HepG2 (cell line): ENCODE measurements around the gene NRG2. TPM values are rescaled to one million over a fixed set of nuclear protein-coding genes. Genes with fewer than 3 reads are reported as not detected.

Experiments
- ATAC-seq: fragments of 200-7000 bp; cut with Tn5 transposase; 3 replicates; pipeline ENCODE4 v1.9.1; 2020; ENCODE audit warnings: mild to moderate bottlenecking, moderate library complexity
- BruUV-seq: library from RNA; stranded (reverse); fragments of 400-500 nt; replicated peaks from 2 replicates; lab custom pipeline; 2021; lab: Mats Ljungman, UMichigan
- CTCF ChIA-PET: fragments of 300-600 bp; formaldehyde crosslinking; extraction: SDS; loops from one replicate; lab custom pipeline; 2021; ENCODE audit warnings: low total read pairs, inconsistent platforms, low intra/inter-chr PET ratio; lab: Yijun Ruan, JAX
- POLR2A ChIA-PET: fragments of 350-600 bp; sonication (Branson Sonifier 250); formaldehyde crosslinking; loops from one replicate; lab custom pipeline; 2020; ENCODE audit warnings: antibody characterized with exemption, inconsistent platforms; lab: Yijun Ruan, JAX
- DNase-seq: peaks from one replicate; pipeline ENCODE4 v3.0.0-alpha.2; 2015; ENCODE audit warnings: low spot score
- FAIRE-seq: peaks from 3 replicates; lab custom pipeline; 2011; peaks lifted over from hg19 to GRCh38; lab: Jason Lieb, UNC
- H2AFZ ChIP-seq: one replicate; pipeline ENCODE4 v1.6.1; 2011; ENCODE audit warnings: low read length, inconsistent platforms
- H3K27ac ChIP-seq: fragments of 300-600 bp; 3 replicates; pipeline ENCODE4 v1.8.0; 2011; ENCODE audit warnings: mixed run types, mild to moderate bottlenecking, mixed read lengths, low read length, inconsistent platforms; ENCODE audit not compliant: insufficient read depth; ENCODE audit errors: extremely low read length
- H3K27me3 ChIP-seq, 2 experiments: fragments of 200-600 bp in 1 of 2; 2 replicates in 1 of 2; 3 replicates in 1 of 2; pipeline versions ENCODE4 v1.6.0 to v1.8.0; 2011; ENCODE audit warnings: low read length in 2 of 2, mild to moderate bottlenecking in 2 of 2, moderate library complexity in 2 of 2, inconsistent platforms in 1 of 2; ENCODE audit not compliant: insufficient read depth in 2 of 2, control insufficient read depth in 1 of 2
- H3K36me3 ChIP-seq, 2 experiments: fragments of 200-600 bp in 1 of 2; replicated peaks in 1 of 2; 2 replicates in 1 of 2; 3 replicates in 1 of 2; pipeline versions ENCODE4 v1.5.1 to v1.8.0; 2011; ENCODE audit warnings: low read length in 2 of 2, inconsistent platforms in 1 of 2; ENCODE audit not compliant: insufficient read depth in 2 of 2, control insufficient read depth in 1 of 2
- H3K4me1 ChIP-seq: 2 replicates; pipeline ENCODE4 v1.5.1; 2012; ENCODE audit warnings: low read length, inconsistent platforms; ENCODE audit not compliant: insufficient read depth
- H3K4me2 ChIP-seq: 2 replicates; pipeline ENCODE4 v1.6.0; 2011; ENCODE audit warnings: low read depth, low read length, inconsistent platforms
- H3K4me3 ChIP-seq, 3 experiments: fragments of 200-600 bp in 1 of 3; sonication (generic), shearing (Covaris generic) in 1 of 3; replicated peaks in 1 of 3; 2 replicates each; pipeline ENCODE4 v1.5.1; 2011 to 2016; ENCODE audit warnings: low read length in 3 of 3, inconsistent platforms in 2 of 3, low read depth in 2 of 3, mild to moderate bottlenecking in 2 of 3, control low read depth in 1 of 3, mixed read lengths in 1 of 3; ENCODE audit not compliant: insufficient read depth in 1 of 3
- H3K79me2 ChIP-seq: one replicate; pipeline ENCODE4 v1.6.1; 2011; ENCODE audit warnings: low read length, inconsistent platforms; ENCODE audit not compliant: insufficient read depth
- H3K9ac ChIP-seq: 2 replicates; pipeline ENCODE4 v1.6.0; 2011; ENCODE audit warnings: mild to moderate bottlenecking, low read depth, low read length, inconsistent platforms; ENCODE audit not compliant: insufficient read depth
- H3K9me3 ChIP-seq: 2 replicates; pipeline ENCODE4 v1.5.1; 2012; ENCODE audit warnings: mild to moderate bottlenecking, low read length
- H4K20me1 ChIP-seq: 2 replicates; pipeline ENCODE4 v1.6.0; 2011; ENCODE audit warnings: inconsistent platforms, mild to moderate bottlenecking, low read length, moderate library complexity; ENCODE audit not compliant: insufficient read depth
- ATF5 ChIP-seq: sonication (generic); formaldehyde crosslinking; IDR thresholded peaks from 2 replicates; pipeline ENCODE4 v1.4.0; 2020; ENCODE audit warnings: mild to moderate bottlenecking, low read depth, missing genetic modification reagents
- DMAP1 ChIP-seq: IDR thresholded peaks from 2 replicates; pipeline ENCODE4 v1.6.1; 2016
- FOXP1 ChIP-seq, 2 experiments: fragments of 450-650 bp in 1 of 2; IDR thresholded peaks; 2 replicates each; pipeline ENCODE4 v1.6.1; 2017 to 2018; ENCODE audit warnings: antibody characterized with exemption in 1 of 2
- LCORL ChIP-seq, 2 experiments: fragments of 450-650 bp in 1 of 2; sonication (generic) in 1 of 2; formaldehyde crosslinking in 1 of 2; IDR thresholded peaks; 2 replicates each; pipeline versions ENCODE4 v1.5.0 to v1.6.1; 2017 to 2020; ENCODE audit warnings: antibody characterized with exemption in 1 of 2, missing genetic modification reagents in 1 of 2
- ONECUT2 ChIP-seq: sonication (generic); formaldehyde crosslinking; IDR thresholded peaks from 2 replicates; pipeline ENCODE4 v1.4.0; 2020; ENCODE audit warnings: missing genetic modification reagents
- ZMAT5 ChIP-seq: sonication (generic); formaldehyde crosslinking; IDR thresholded peaks from 2 replicates; pipeline ENCODE4 v1.5.0; 2020; ENCODE audit warnings: mild to moderate bottlenecking, low read depth, missing genetic modification reagents, borderline replicate concordance
- ZMYM3 ChIP-seq: sonication (generic); formaldehyde crosslinking; IDR thresholded peaks from 2 replicates; pipeline ENCODE4 v1.5.1; 2020; ENCODE audit warnings: mild to moderate bottlenecking, missing genetic modification reagents
- ZNF121 ChIP-seq: sonication (generic); formaldehyde crosslinking; IDR thresholded peaks from 2 replicates; pipeline ENCODE4 v1.5.0; 2020; ENCODE audit warnings: mild to moderate bottlenecking, missing genetic modification reagents
- ZNF572 ChIP-seq: sonication (generic); formaldehyde crosslinking; IDR thresholded peaks from 2 replicates; pipeline ENCODE4 v1.5.1; 2020; ENCODE audit warnings: mild to moderate bottlenecking, missing genetic modification reagents
- ZNF749 ChIP-seq: sonication (generic); formaldehyde crosslinking; IDR thresholded peaks from 2 replicates; pipeline ENCODE4 v1.8.0; 2022; ENCODE audit warnings: mild to moderate bottlenecking, missing genetic modification reagents, moderate library complexity, borderline replicate concordance
- ZSCAN25 ChIP-seq: sonication (generic); formaldehyde crosslinking; IDR thresholded peaks from 2 replicates; pipeline ENCODE4 v1.8.0; 2022; ENCODE audit warnings: mild to moderate bottlenecking, missing genetic modification reagents
- WGBS: methylation state at CpG from one replicate; pipeline ENCODE4 v1.1.6; 2017; ENCODE audit warnings: low lambda C conversion rate; 5-methylcytosine and 5-hydroxymethylcytosine counted together
- in situ Hi-C: cut with HindIII; loops from 2 replicates; pipeline ENCODE4 v1.10.0; 2017; ENCODE audit warnings: low pct_unique_long_range_greater_than_20kb; ENCODE audit not compliant: extremely low pct_ligation_motif_present
- intact Hi-C: fragments of 100-400 bp; cut with micrococcal nuclease; formaldehyde crosslinking; loops from one replicate; pipeline ENCODE4 v1.10.0; 2022; ENCODE audit not compliant: unreplicated experiment
- polyA plus RNA-seq, 8 experiments: library from polyadenylated mRNA; depleted of rRNA in 3 of 8; stranded (reverse) in 7 of 8; unstranded in 1 of 8; fragments of >200 nt; fragmentation: Illumina TruSeq in 4 of 8; extraction: Trizol in 4 of 8; gene quantifications; 2 replicates each; pipeline versions ENCODE4 v1.2.1 to v1.2.3, GENCODE V29; 2011 to 2016; ENCODE audit warnings: low read depth in 4 of 8, missing spikeins in 1 of 8, mixed read lengths in 1 of 8; ENCODE audit not compliant: insufficient read depth in 1 of 8
- total RNA-seq, 5 experiments: library from RNA; depleted of rRNA; stranded (reverse); fragments of >200 nt; fragmentation: Illumina TruSeq; extraction: Trizol; gene quantifications; 2 replicates each; pipeline ENCODE4 v1.2.3, GENCODE V29; 2016; ENCODE audit warnings: low read depth in 1 of 5

The NRG2 gene
- total and polyA plus RNA-seq, 2 of the 13 experiments (the other 11 are each of a cell fraction or from before 2014, with no cell fraction given), result not detected

GRCh38 chr5:139910901-139911300, 132.2 kb downstream of the NRG2 start:
- H3K27ac ChIP-seq, result no peak overlapping the region
- H3K79me2 ChIP-seq, result no peaks in the 10 kb centered on the region
- H3K36me3 ChIP-seq, result no peaks in the 10 kb centered on the region
- H3K27me3 ChIP-seq, result peaks cover 0 to 15% of the 10 kb centered on the region in 2 experiments; a peak in 1 of 5 replicates
- no peaks in the 10 kb centered on the region; the same call in 1 of the 2 replicates for H3K4me1 ChIP-seq
- TF ChIP-seq LCORL (IDR thresholded peaks at IDR 0.05), result no peak
- TF ChIP-seq LCORL (CRISPR knock-in tag; IDR thresholded peaks at IDR 0.05), result no peak
- no peak for TF ChIP-seq ZNF121 (CRISPR knock-in tag)
- no peak for TF ChIP-seq FOXP1 (IDR thresholded peaks at IDR 0.05)
- TF ChIP-seq FOXP1 (CRISPR knock-in tag; IDR thresholded peaks at IDR 0.05), result no peak
- no peak for TF ChIP-seq ZSCAN25
- no peak for TF ChIP-seq DMAP1 (CRISPR knock-in tag)
- TF ChIP-seq ZNF749 (CRISPR knock-in tag), result no peak
- TF ChIP-seq ATF5 (CRISPR knock-in tag), result no peak
- TF ChIP-seq ZMYM3 (CRISPR knock-in tag), result no peak
- no peak for TF ChIP-seq ONECUT2
- TF ChIP-seq ZNF572 (CRISPR knock-in tag), result no peak
- TF ChIP-seq ZMAT5 (CRISPR knock-in tag), result no peak
- CTCF ChIA-PET, result no interaction called here
- no peak for DNase-seq
- WGBS, result 13% methylated on average over 5 of the region's 5 CpGs
- no peak overlapping the region for H2AFZ ChIP-seq
- BruUV-seq, result no TSS peak
- in situ Hi-C loops, result no loop called here
- no peak overlapping the region for H3K9ac ChIP-seq
- no peak overlapping the region for H3K4me3 ChIP-seq
- no peak for FAIRE-seq
- H4K20me1 ChIP-seq, result no peaks in the 10 kb centered on the region
- ATAC-seq, result no peak
- H3K9me3 ChIP-seq, result no peaks in the 10 kb centered on the region
- intact Hi-C loops, result no loop called here
- H3K4me2 ChIP-seq, result no peak overlapping the region
- POLR2A ChIA-PET, result no interaction called here
